HCT116 (cell line): ENCODE measurements around the gene ETF1. TPM values are rescaled to one million over a fixed set of nuclear protein-coding genes. Genes with fewer than 3 reads are reported as not detected.

Source experiments
- ATAC-seq: fragments of 200-7000 bp; cut with Tn5 transposase; 2 replicates; pipeline ENCODE4 v1.9.1; 2020; ENCODE audit warnings: mild to moderate bottlenecking, moderate library complexity
- BruUV-seq: library from RNA; stranded (reverse); fragments of 400-500 nt; replicated peaks from 2 replicates; lab custom pipeline; 2021; lab: Mats Ljungman, UMichigan
- CTCF ChIA-PET: fragments of 300-600 bp; sonication (Branson Sonifier 250); formaldehyde crosslinking; loops from one replicate; lab custom pipeline; 2021; ENCODE audit warnings: antibody characterized with exemption; lab: Charles Lee
- POLR2A ChIA-PET: fragments of 300-600, 350-600 bp; sonication (Branson Sonifier 250); formaldehyde crosslinking; loops from one replicate; lab custom pipeline; 2021; ENCODE audit warnings: antibody characterized with exemption; lab: Charles Lee
- RAD21 ChIA-PET, 2 experiments: fragments of 300-600 bp; sonication (Branson Sonifier 250); formaldehyde crosslinking; loops; one replicate each; lab custom pipeline; 2023; ENCODE audit warnings: low total read pairs in 2 of 2; ENCODE audit not compliant: uncharacterized antibody in 2 of 2, unreplicated experiment in 2 of 2, low non-redundant PET in 1 of 2; lab: Charles Lee
- DNase-seq: peaks from one replicate; pipeline ENCODE4 v3.0.0-alpha.2; 2010; ENCODE audit warnings: low read depth, low spot score
- H2AFZ ChIP-seq: fragments of 200-600 bp; shearing (Covaris generic), sonication (generic); 2 replicates; pipeline ENCODE4 v1.6.1; 2017; ENCODE audit warnings: low read depth, mixed run types, mixed read lengths, antibody characterized with exemption, low read length; ENCODE audit not compliant: poor library complexity, severe bottlenecking
- H3K27ac ChIP-seq: 2 replicates; pipeline ENCODE4 v1.5.1; 2012; ENCODE audit warnings: low read depth, low read length
- H3K27me3 ChIP-seq: fragments of 200-600 bp; sonication (generic); 2 replicates; pipeline ENCODE4 v1.6.1; 2016; ENCODE audit warnings: mixed run types, low read length, mixed read lengths; ENCODE audit not compliant: insufficient read depth
- H3K36me3 ChIP-seq, 2 experiments: fragments of 200-500 bp in 1 of 2; fragments of 200-600 bp in 1 of 2; sonication (Bioruptor generic) in 1 of 2; sonication (generic) in 1 of 2; 2 replicates each; pipeline versions ENCODE4 v1.5.1 to v1.6.1; 2014 to 2016; ENCODE audit warnings: low read length in 2 of 2, inconsistent platforms in 1 of 2, mixed read lengths in 1 of 2, mixed run types in 1 of 2; ENCODE audit not compliant: insufficient read depth in 2 of 2, control insufficient read depth in 1 of 2
- H3K4me1 ChIP-seq, 2 experiments: fragments of 200-600 bp in 1 of 2; sonication (generic) in 1 of 2; 2 replicates each; pipeline versions ENCODE4 v1.5.1 to v1.6.1; 2012 to 2017; ENCODE audit warnings: low read length in 2 of 2, inconsistent platforms in 1 of 2, mild to moderate bottlenecking in 1 of 2, mixed read lengths in 1 of 2, mixed run types in 1 of 2, moderate library complexity in 1 of 2; ENCODE audit not compliant: insufficient read depth in 2 of 2, control insufficient read depth in 1 of 2
- H3K4me2 ChIP-seq: fragments of 200-600 bp; sonication (generic); 2 replicates; pipeline ENCODE4 v1.6.1; 2017; ENCODE audit warnings: mixed run types, low read length, mixed read lengths
- H3K4me3 ChIP-seq, 2 experiments: fragments of 200-600 bp in 1 of 2; sonication (generic) in 1 of 2; replicated peaks in 1 of 2; 2 replicates each; pipeline ENCODE4 v1.5.1; 2011 to 2016; ENCODE audit warnings: low read length in 2 of 2, control low read depth in 1 of 2, low read depth in 1 of 2, mild to moderate bottlenecking in 1 of 2, mixed read lengths in 1 of 2, mixed run types in 1 of 2
- H3K79me2 ChIP-seq: fragments of 200-600 bp; sonication (generic); 2 replicates; pipeline ENCODE4 v1.6.1; 2017; ENCODE audit warnings: mild to moderate bottlenecking, mixed run types, low read length, moderate library complexity, mixed read lengths; ENCODE audit not compliant: insufficient read depth
- H3K9ac ChIP-seq: fragments of 200-600 bp; sonication (generic); 2 replicates; pipeline ENCODE4 v1.6.1; 2016; ENCODE audit warnings: low read length, mixed read lengths
- H3K9me2 ChIP-seq: fragments of 200-600 bp; sonication (generic), shearing (Covaris generic); 2 replicates; pipeline ENCODE4 v1.6.1; 2017; ENCODE audit warnings: mixed run types, mild to moderate bottlenecking, moderate library complexity; ENCODE audit not compliant: insufficient read depth
- H3K9me3 ChIP-seq, 2 experiments: fragments of 200-500 bp in 1 of 2; fragments of 200-600 bp in 1 of 2; sonication (Bioruptor generic) in 1 of 2; sonication (generic) in 1 of 2; 2 replicates each; pipeline ENCODE4 v1.6.1; 2014 to 2017; ENCODE audit warnings: low read length in 2 of 2, mixed read lengths in 2 of 2, inconsistent platforms in 1 of 2, low read depth in 1 of 2, mild to moderate bottlenecking in 1 of 2, mixed run types in 1 of 2, moderate library complexity in 1 of 2; ENCODE audit not compliant: control insufficient read depth in 1 of 2, insufficient read depth in 1 of 2
- H4K20me1 ChIP-seq: fragments of 200-600 bp; sonication (generic), shearing (Covaris generic); 2 replicates; pipeline ENCODE4 v1.6.1; 2017; ENCODE audit warnings: mixed run types, mild to moderate bottlenecking, moderate library complexity; ENCODE audit not compliant: insufficient read depth
- CEBPB ChIP-seq: IDR thresholded peaks from 2 replicates; pipeline ENCODE4 v1.6.1; 2012; ENCODE audit warnings: low read depth
- ELF1 ChIP-seq: IDR thresholded peaks from 2 replicates; pipeline ENCODE4 v1.6.1; 2012; ENCODE audit warnings: low read depth, borderline replicate concordance
- EZH2 ChIP-seq: fragments of 200-600 bp; sonication (generic); IDR thresholded peaks from 2 replicates; pipeline ENCODE4 v1.6.1; 2017; ENCODE audit warnings: antibody characterized with exemption, mixed run types
- JUND ChIP-seq: IDR thresholded peaks from 2 replicates; pipeline ENCODE4 v1.6.1; 2012
- MAX ChIP-seq: IDR thresholded peaks from 2 replicates; pipeline ENCODE4 v1.6.1; 2012
- REST ChIP-seq: IDR thresholded peaks from 2 replicates; pipeline ENCODE4 v1.6.1; 2012; ENCODE audit warnings: low read depth
- TCF7L2 ChIP-seq: IDR thresholded peaks from 2 replicates; pipeline ENCODE4 v1.7.0; 2011; ENCODE audit warnings: borderline replicate concordance, inconsistent platforms; ENCODE audit not compliant: insufficient read depth, insufficient read length; ENCODE audit errors: extremely low read depth
- YY1 ChIP-seq: IDR thresholded peaks from 2 replicates; pipeline ENCODE4 v1.6.1; 2011; ENCODE audit warnings: low read length, low read depth, moderate library complexity, mild to moderate bottlenecking; ENCODE audit not compliant: insufficient replicate concordance; ENCODE audit errors: extremely low read depth
- intact Hi-C: fragments of 100-400 bp; cut with micrococcal nuclease; formaldehyde crosslinking; loops from 2 replicates; pipeline ENCODE4 v1.10.0; 2022
- total RNA-seq: library from RNA; stranded (reverse); gene quantifications from one replicate; pipeline ENCODE4 v1.2.1, GENCODE V29; 2021; ENCODE audit not compliant: unreplicated experiment
- TF ChIP-seq, protein P1 (sequence below): IDR thresholded peaks from 2 replicates; pipeline ENCODE4 v1.6.1; 2012

The ETF1 gene
- total RNA-seq, 1 experiment from 2014 or later = 178 TPM

- Histone ChIP-seq H3K27ac (no peak overlapping the region), H4K20me1 (peaks cover 29% of the 10 kb centered on the region), H3K4me1 (no peaks in the 10 kb centered on the region), H3K4me2 (no peak overlapping the region), H2AFZ (no peak overlapping the region), H3K36me3 (peaks cover 50 to 73% of the 10 kb centered on the region in 2 experiments), H3K79me2 (peaks cover 93% of the 10 kb centered on the region), H3K4me3 (no peak overlapping the region), H3K9me2 (no peaks in the 10 kb centered on the region), H3K9me3 (no peaks in the 10 kb centered on the region), H3K9ac (no peak overlapping the region), H3K27me3 (no peaks in the 10 kb centered on the region)
- DNase-seq (no peak), ATAC-seq (no peak)
- CTCF ChIA-PET = no interaction called here
- RAD21 ChIA-PET = no interaction called here
- intact Hi-C loops = no loop called here
- TF ChIP-seq TCF7L2 (no peak), YY1 (no peak), ELF1 (no peak), REST (no peak), JUND (no peak), MAX (no peak), EZH2 (no peak), CEBPB (no peak)
- TF ChIP-seq, protein P1, sequence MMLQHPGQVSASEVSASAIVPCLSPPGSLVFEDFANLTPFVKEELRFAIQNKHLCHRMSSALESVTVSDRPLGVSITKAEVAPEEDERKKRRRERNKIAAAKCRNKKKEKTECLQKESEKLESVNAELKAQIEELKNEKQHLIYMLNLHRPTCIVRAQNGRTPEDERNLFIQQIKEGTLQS = no peak
- POLR2A ChIA-PET = no interaction called here
- TSS peak; percentile 16 for BruUV-seq
Measured at GRCh38 chr5:138515556-138516245, 27.3 kb downstream of the ETF1 start.
